Fibroblast of villous mesenchyme (primary cell): ENCODE data around the gene SCFD1. TPM values are rescaled to one million over a fixed set of nuclear protein-coding genes. Genes with fewer than 3 reads are reported as not detected.
"Not testable (repeated sequence)": the region's sequence is repeated elsewhere in the genome, so short reads cannot be mapped to it uniquely, and the experiment has no call there.

Source experiments
- DNase-seq: peaks from one replicate; pipeline ENCODE4 v3.0.0-alpha.2; 2010; ENCODE audit warnings: low read depth
- H3K4me3 ChIP-seq: 2 replicates; pipeline ENCODE4 v1.5.1; 2011; ENCODE audit warnings: low read depth, mild to moderate bottlenecking, low read length
- CTCF ChIP-seq: IDR thresholded peaks from 2 replicates; pipeline ENCODE4 v1.5.1; 2012; ENCODE audit warnings: low read depth, mild to moderate bottlenecking, low read length; ENCODE audit not compliant: insufficient read depth
- total RNA-seq: library from RNA; depleted of rRNA; stranded (reverse); fragments of >200 nt; gene quantifications from 2 replicates; pipeline ENCODE4 v1.2.3, GENCODE V29; 2012

Gene SCFD1
- 149 and 203 TPM in 2 replicates for total RNA-seq

- H3K4me3 ChIP-seq, result peak within 1 kb of the TSS; percentile 97
- TF ChIP-seq CTCF, result no peak
- peak; percentile 91 for DNase-seq
Observed at GRCh38 chr14:30621940-30622830, at the start of gene SCFD1. TSS of gene SCFD1 (plus strand) at chr14:30622319. CDS start at chr14:30622339, 20 bp downstream.

GRCh38 chr14:30572771-30573170 lies 49.3 kb upstream of the SCFD1 start:
- H3K4me3 ChIP-seq, result no peak overlapping the region
- no peak for DNase-seq
- no peak for TF ChIP-seq CTCF

GRCh38 chr14:30573226-30573814 lies 48.8 kb upstream of the SCFD1 start:
- peak; percentile 77 for DNase-seq
- no peak overlapping the region for H3K4me3 ChIP-seq
- no peak for TF ChIP-seq CTCF

GRCh38 chr14:30573966-30574365 lies 48.2 kb upstream of the SCFD1 start:
- TF ChIP-seq CTCF, result no peak
- no peak overlapping the region for H3K4me3 ChIP-seq
- no peak for DNase-seq

- not testable (repeated sequence) for DNase-seq, H3K4me3 ChIP-seq
Observed at GRCh38 chr14:30574777-30575176, 47.3 kb upstream of the SCFD1 start.

GRCh38 chr14:30576333-30576732 lies 45.8 kb upstream of the SCFD1 start:
- not testable (repeated sequence) for H3K4me3 ChIP-seq, DNase-seq

GRCh38 chr14:30580616-30581282 lies 41.4 kb upstream of the SCFD1 start:
- DNase-seq, result peak; percentile 43
- no peak for TF ChIP-seq CTCF

More at GRCh38 chr14:30580616-30581282, 41.4 kb upstream of the SCFD1 start:
- no peak overlapping the region for H3K4me3 ChIP-seq
